Stimulated activated CD4-positive, alpha-beta T cell treated with anti-CD3 and anti-CD28 coated beads, Interleukin-4, amount 100 ng/mL, for 48 hours (primary cell): Measurements from ENCODE around the gene ZNF775.
"Not testable (repeated sequence)": the region's sequence is repeated elsewhere in the genome, so short reads cannot be mapped to it uniquely, and the experiment has no call there.

Experiments
- DNase-seq, 2 donors: peaks; one replicate each; pipeline ENCODE4 v3.0.0-alpha.2; 2020; ENCODE audit warnings: low read depth in 2 of 2

ZNF775 gene

DNA sequence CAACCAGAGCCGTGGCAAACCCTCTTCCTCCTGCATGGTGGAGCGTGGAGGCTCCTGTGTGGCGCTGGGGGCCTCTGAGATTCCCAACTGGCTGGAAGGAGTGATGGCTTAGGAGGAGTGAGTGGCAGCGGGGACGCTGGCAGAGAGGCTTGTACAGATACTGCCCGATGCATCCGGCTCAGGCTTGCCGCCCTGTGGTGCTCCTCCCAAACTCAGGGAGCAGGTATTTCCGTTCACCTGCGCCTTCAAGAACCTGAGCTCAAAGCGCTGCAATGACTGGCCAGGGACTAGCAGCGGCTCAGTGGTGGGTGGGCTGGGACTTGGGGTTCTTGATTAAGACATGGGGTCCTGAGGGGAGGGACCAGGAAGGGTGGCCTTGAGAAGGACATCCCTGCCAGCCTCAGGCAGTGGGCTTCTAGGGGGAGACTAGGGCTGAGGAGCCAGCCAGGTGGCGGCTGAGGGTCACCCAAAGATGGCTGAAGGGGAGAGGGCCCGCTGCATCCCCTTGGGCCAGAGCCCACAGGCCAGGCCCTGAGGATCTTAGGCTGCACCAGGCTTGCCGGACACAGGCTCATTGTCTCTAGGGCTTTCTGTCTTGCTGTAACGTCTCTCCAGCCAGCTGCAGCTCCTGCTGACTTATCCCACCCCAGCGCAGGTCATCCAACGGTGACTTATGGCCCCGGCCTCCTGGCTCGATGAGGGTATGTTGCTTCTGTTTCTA lies 3.2 kb downstream of the ZNF775 start:
- DNase-seq = no peak

DNA sequence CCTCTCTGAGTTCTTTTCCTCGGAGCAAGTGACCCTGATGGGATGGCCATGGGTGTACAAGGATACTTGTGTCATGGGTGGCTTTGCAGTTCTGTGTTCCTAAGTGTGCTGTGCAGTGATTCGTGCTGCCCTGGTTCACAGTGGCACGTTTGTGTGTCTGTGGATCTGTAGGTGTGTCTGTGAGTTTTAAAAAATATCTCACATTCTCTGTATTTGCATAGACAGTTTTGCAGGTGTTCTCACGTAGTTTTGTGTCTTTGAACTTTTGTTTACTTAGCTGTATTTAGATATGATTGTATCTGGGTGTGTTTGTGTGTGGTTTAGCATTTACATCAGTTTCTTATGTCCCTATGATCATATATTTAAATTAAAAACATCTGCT lies 3.7 kb downstream of the ZNF775 start:
- DNase-seq = no peak

- no peak for DNase-seq
These were observed 4.7 kb downstream of the ZNF775 start for GRCh38 chr7:150383710-150384397.

GRCh38 chr7:150384406-150385301 lies 5.5 kb downstream of the ZNF775 start:
- no peak for DNase-seq

GRCh38 chr7:150385302-150385723 lies 6.2 kb downstream of the ZNF775 start:
- no peak for DNase-seq

- not testable (repeated sequence) for DNase-seq
These were observed 6.8 kb downstream of the ZNF775 start for GRCh38 chr7:150385884-150386283.

DNA sequence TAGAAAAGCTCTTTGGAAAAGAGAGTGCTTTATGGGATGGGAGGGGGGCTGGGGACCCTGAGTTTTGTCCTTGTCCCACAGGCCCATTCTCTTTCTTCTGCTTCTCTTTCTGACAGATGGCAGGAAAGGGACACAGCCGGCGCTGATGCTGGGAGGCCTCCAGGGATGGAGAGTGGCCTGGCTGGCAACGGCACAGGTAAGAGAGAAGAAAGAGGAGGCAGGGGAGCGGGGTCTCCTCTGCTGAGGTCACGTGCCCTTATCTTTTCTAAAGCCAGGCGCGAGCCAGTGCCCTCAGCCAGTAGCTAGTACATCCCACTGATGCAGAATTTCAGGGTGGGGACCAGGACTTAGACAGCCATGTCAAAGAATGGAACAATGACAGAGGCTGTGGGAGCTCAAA lies 9.2 kb downstream of the ZNF775 start:
- no peak for DNase-seq

- DNase-seq = no peak
These were observed 9.8 kb downstream of the ZNF775 start for GRCh38 chr7:150388709-150389531.

DNA sequence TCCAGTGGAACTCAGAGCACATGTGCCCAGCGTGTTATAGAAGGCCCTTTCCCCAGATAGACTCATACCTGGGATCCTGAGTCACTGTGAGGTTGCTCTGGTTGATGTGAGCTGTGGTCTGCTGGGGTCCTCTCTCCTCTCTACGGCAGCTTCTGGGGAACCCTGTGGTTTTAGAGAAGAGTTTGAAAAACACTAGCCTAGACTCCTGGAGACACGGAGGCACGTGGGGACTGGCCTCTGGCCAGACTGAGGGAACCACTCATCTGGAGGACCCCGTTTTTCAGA lies 10.3 kb downstream of the ZNF775 start:
- no peak for DNase-seq

GRCh38 chr7:150390205-150390604 lies 11.1 kb downstream of the ZNF775 start:
- DNase-seq = no peak

- DNase-seq = no peak
These were observed 14.2 kb downstream of the ZNF775 start for GRCh38 chr7:150393325-150393724.

GRCh38 chr7:150396426-150396825 lies 17.3 kb downstream of the ZNF775 start:
- no peak for DNase-seq

- no peak for DNase-seq
These were observed 17.7 kb downstream of the ZNF775 start for GRCh38 chr7:150396851-150397260.

- DNase-seq = no peak
These were observed 18.4 kb downstream of the ZNF775 start for GRCh38 chr7:150397346-150398107.

GRCh38 chr7:150398108-150398964 lies 19.2 kb downstream of the ZNF775 start:
- DNase-seq = no peak

- DNase-seq = no peak
These were observed 19.8 kb downstream of the ZNF775 start for GRCh38 chr7:150398965-150399320.

DNA sequence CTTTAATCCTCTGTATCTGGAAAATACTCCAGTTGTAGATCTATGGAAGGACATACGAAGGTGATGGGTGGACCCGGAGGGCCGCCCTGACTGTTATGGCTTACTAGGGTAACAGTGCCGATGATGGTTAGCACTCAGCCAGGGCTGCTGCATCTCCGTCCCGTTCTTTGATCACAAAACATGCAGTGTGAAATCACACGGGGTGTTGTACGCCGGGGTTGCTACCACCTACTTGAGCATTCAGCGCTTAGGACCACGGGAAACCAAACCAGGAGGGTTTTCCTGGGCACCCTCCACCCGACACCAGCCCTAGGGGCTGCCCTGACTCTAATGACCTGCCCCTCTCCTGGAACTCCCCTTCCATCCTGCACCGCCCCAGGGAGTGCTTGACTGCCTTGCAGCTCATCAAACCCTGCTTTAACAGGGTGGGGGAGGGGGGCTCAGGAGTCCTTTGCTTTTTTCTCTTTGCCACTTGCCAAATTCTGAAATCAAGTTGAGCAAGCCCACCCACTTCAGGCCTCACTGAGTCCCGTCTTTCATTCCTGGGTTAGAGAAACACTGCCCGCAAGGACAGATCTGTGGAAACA lies 20.4 kb downstream of the ZNF775 start:
- DNase-seq = no peak

GRCh38 chr7:150400008-150400787 lies 21.1 kb downstream of the ZNF775 start:
- DNase-seq = no peak
